Tibial nerve (tissue), 4 donors: ENCODE data around the gene EXOG. TPM values are rescaled to one million over a fixed set of nuclear protein-coding genes. Genes with fewer than 3 reads are reported as not detected.

ENCODE experiments used
- DNase-seq, 2 donors: peaks; one replicate each; pipeline ENCODE4 v3.0.0-alpha.2; 2019; ENCODE audit warnings: low spot score in 2 of 2
- H3K27ac ChIP-seq, 4 donors: fragments of 200-600 bp; sonication (generic) in 3 of 4; one replicate each; pipeline ENCODE4 v1.5.1; 2017 to 2019; ENCODE audit warnings: mild to moderate bottlenecking in 1 of 4
- H3K27me3 ChIP-seq, 2 donors: fragments of 200-600 bp; sonication (generic) in 1 of 2; one replicate each; pipeline versions ENCODE4 v1.5.1 to v1.6.0; 2017 to 2019
- H3K36me3 ChIP-seq, 3 donors: fragments of 200-600 bp; sonication (generic); one replicate each; pipeline ENCODE4 v1.5.1; 2018 to 2019
- H3K4me1 ChIP-seq, 4 donors: fragments of 200-600 bp; sonication (generic) in 3 of 4; one replicate each; pipeline ENCODE4 v1.5.1; 2017 to 2019
- H3K4me3 ChIP-seq, 4 donors: fragments of 200-600 bp; sonication (generic) in 3 of 4; one replicate each; pipeline ENCODE4 v1.5.1; 2017 to 2019; ENCODE audit warnings: mild to moderate bottlenecking in 1 of 4, moderate library complexity in 1 of 4
- H3K9me3 ChIP-seq, 4 donors: fragments of 200-600 bp; sonication (generic) in 3 of 4; one replicate each; pipeline ENCODE4 v1.5.1; 2017 to 2019
- CTCF ChIP-seq, 5 experiments: fragments of 200-600 bp in 3 of 5; fragments of 450-650 bp in 2 of 5; sonication (generic) in 3 of 5; IDR thresholded peaks; one replicate each; pipeline ENCODE4 v1.5.1; 2016 to 2019; ENCODE audit warnings: antibody characterized with exemption in 5 of 5, mild to moderate bottlenecking in 3 of 5, moderate library complexity in 2 of 5
- EP300 ChIP-seq, 2 donors: sonication (generic); formaldehyde crosslinking; IDR thresholded peaks; one replicate each; pipeline ENCODE4 v1.6.1; 2017; ENCODE audit warnings: antibody characterized with exemption in 2 of 2, mild to moderate bottlenecking in 1 of 2
- POLR2A ChIP-seq, 2 donors: fragments of 450-650 bp; IDR thresholded peaks; one replicate each; pipeline ENCODE4 v1.6.1; 2017; ENCODE audit warnings: antibody characterized with exemption in 2 of 2, mild to moderate bottlenecking in 2 of 2, moderate library complexity in 2 of 2
- WGBS, 2 donors: methylation state at CpG; one replicate each; pipeline ENCODE4 v1.1.5; 2018; 5-methylcytosine and 5-hydroxymethylcytosine counted together
- total RNA-seq, 4 donors: library from RNA; depleted of rRNA; stranded (reverse); fragments of >200 nt; gene quantifications; one replicate each; pipeline ENCODE4 v1.1.0, GENCODE V29; 2016

The EXOG gene
- total RNA-seq = 10 to 100 TPM in 3 of 4 donors, 1 to 10 TPM in 1; 9.9 to 21.9 (median 20.9) TPM

- TF ChIP-seq POLR2A (IDR thresholded peaks at IDR 0.05) (no peak), CTCF (IDR thresholded peaks at IDR 0.05) (peak; percentile 78 to 98 (median 93)), EP300 (IDR thresholded peaks at IDR 0.05) (peak; percentile 40 to 55)
- no peaks in the 10 kb centered on the region for H3K9me3 ChIP-seq
- H3K4me3 ChIP-seq = peak within 1 kb of the TSS; percentile 40 to 77 (median 64)
- DNase-seq = peak; percentile 81 to 82
- 1% methylated on average over 33 to 53 of the region's 53 CpGs for WGBS, 2 donors
- peaks cover 0 to 16% (median 3%) of the 10 kb centered on the region in 4 donors for H3K4me1 ChIP-seq
- peaks cover 0 to 7% (median 0%) of the 10 kb centered on the region in 3 donors for H3K36me3 ChIP-seq
- peak within 1 kb of the TSS in 3 of 4 donors; percentile 64 to 83 (median 73) for H3K27ac ChIP-seq
- H3K27me3 ChIP-seq = no peaks in the 10 kb centered on the region
Observed at GRCh38 chr3:38496131-38496910, at the start of gene EXOG. Gene EXOG (plus strand): TSS chr3:38496340. CDS start chr3:38496368, 28 bp downstream.

GRCh38 chr3:38446812-38447211, 49.3 kb upstream of the EXOG start:
- Histone ChIP-seq H3K27ac (no peak overlapping the region), H3K36me3 (no peaks in the 10 kb centered on the region), H3K4me3 (no peak overlapping the region), H3K27me3 (no peaks in the 10 kb centered on the region), H3K4me1 (no peaks in the 10 kb centered on the region), H3K9me3 (no peaks in the 10 kb centered on the region)
- DNase-seq = no peak
- TF ChIP-seq CTCF (IDR thresholded peaks at IDR 0.05) (no peak), EP300 (IDR thresholded peaks at IDR 0.05) (no peak)

- no peak overlapping the region for H3K4me3 ChIP-seq
- H3K4me1 ChIP-seq = peaks cover 0 to 13% (median 3%) of the 10 kb centered on the region in 4 donors
- no peaks in the 10 kb centered on the region for H3K36me3 ChIP-seq
- TF ChIP-seq EP300 (IDR thresholded peaks at IDR 0.05) = no peak
- TF ChIP-seq CTCF (IDR thresholded peaks at IDR 0.05) = no peak
- TF ChIP-seq POLR2A (IDR thresholded peaks at IDR 0.05) = no peak
- no peaks in the 10 kb centered on the region for H3K9me3 ChIP-seq
- no peak overlapping the region for H3K27ac ChIP-seq
- 93 to 99% methylated on average over 3 of the region's 3 CpGs for WGBS, 2 donors
- DNase-seq = no peak
- H3K27me3 ChIP-seq = no peaks in the 10 kb centered on the region
Observed at GRCh38 chr3:38450853-38451252, 45.3 kb upstream of the EXOG start.

GRCh38 chr3:38453075-38453912, 42.8 kb upstream of the EXOG start, which contains the start of gene ACVR2B:
Gene ACVR2B (plus strand): TSS chr3:38453890. CDS start chr3:38454323, 433 bp downstream.
- peak; percentile 92 to 93 for DNase-seq
- Histone ChIP-seq H3K4me3 (peak within 1 kb of the TSS; percentile 78 to 97 (median 89)), H3K4me1 (peaks cover 0 to 37% (median 12%) of the 10 kb centered on the region in 4 donors), H3K27me3 (no peaks in the 10 kb centered on the region), H3K27ac (peak within 1 kb of the TSS; percentile 81 to 95 (median 85)), H3K36me3 (no peaks in the 10 kb centered on the region), H3K9me3 (no peaks in the 10 kb centered on the region)
- 17 to 35% methylated on average over 11 to 17 of the region's 48 CpGs for WGBS, 2 donors
- TF ChIP-seq CTCF (IDR thresholded peaks at IDR 0.05) = no peak
- TF ChIP-seq EP300 (IDR thresholded peaks at IDR 0.05) = peak; percentile 44 to 51
- TF ChIP-seq POLR2A (IDR thresholded peaks at IDR 0.05) = peak in 1 of 2 donors; percentile 53

- no peak for TF ChIP-seq EP300 (IDR thresholded peaks at IDR 0.05)
- TF ChIP-seq POLR2A (IDR thresholded peaks at IDR 0.05) = no peak
- TF ChIP-seq CTCF (IDR thresholded peaks at IDR 0.05) = no peak
- 0% methylated on average over 6 of the region's 36 CpGs; no CpG with 5 or more reads in 1 of the 2 donors for WGBS, 2 donors
- Histone ChIP-seq H3K9me3 (no peaks in the 10 kb centered on the region), H3K4me3 (peak overlapping the region; percentile 78 to 97 (median 89)), H3K27ac (peak overlapping the region; percentile 81 to 95 (median 85)), H3K27me3 (no peaks in the 10 kb centered on the region), H3K36me3 (no peaks in the 10 kb centered on the region), H3K4me1 (peaks cover 0 to 43% (median 15%) of the 10 kb centered on the region in 4 donors)
- no peak for DNase-seq
Observed at GRCh38 chr3:38453913-38454177, 42.3 kb upstream of the EXOG start.
